ENCODE data around the gene EMX1.

- TF ChIP-seq CTCF (IDR thresholded peaks at IDR 0.05) (no peak), POLR2A (IDR thresholded peaks at IDR 0.05) (no peak)
Measured at GRCh38 chr2:72894514-72894913, 22.8 kb upstream of the EMX1 start.

All from Peyer's patch (tissue), 4 donors.